Pulmonary artery endothelial cell (primary cell): ENCODE data around the gene LAPTM5. TPM values are rescaled to one million over a fixed set of nuclear protein-coding genes. Genes with fewer than 3 reads are reported as not detected.

ENCODE experiments used
- DNase-seq: peaks from one replicate; pipeline ENCODE4 v3.0.0-alpha.2; 2011; ENCODE audit warnings: low read depth, low spot score
- total RNA-seq: library from RNA; depleted of rRNA; stranded (reverse); fragments of >200 nt; gene quantifications from 2 replicates; pipeline ENCODE4 v1.2.3, GENCODE V29; 2014

The LAPTM5 gene
- total RNA-seq, 1 donor from 2014 or later = 4.0 TPM

GRCh38 chr1:30731109-30731805 is 26.3 kb downstream of the LAPTM5 start:
- no peak for DNase-seq

GRCh38 chr1:30730346-30731108 is 27.0 kb downstream of the LAPTM5 start:
- no peak for DNase-seq

GRCh38 chr1:30729901-30730300 is 27.7 kb downstream of the LAPTM5 start:
- no peak for DNase-seq

- no peak for DNase-seq
These were observed 28.5 kb downstream of the LAPTM5 start for GRCh38 chr1:30728832-30729638.

- DNase-seq = no peak
These were observed 29.2 kb downstream of the LAPTM5 start for GRCh38 chr1:30728340-30728739.

- DNase-seq = no peak
These were observed 29.8 kb downstream of the LAPTM5 start for GRCh38 chr1:30727824-30728223.

- no peak for DNase-seq
These were observed 30.5 kb downstream of the LAPTM5 start for GRCh38 chr1:30726773-30727684.

- DNase-seq = no peak
These were observed 31.3 kb downstream of the LAPTM5 start for GRCh38 chr1:30726236-30726635.

- DNase-seq = no peak
These were observed 32.0 kb downstream of the LAPTM5 start for GRCh38 chr1:30725450-30726095.

GRCh38 chr1:30724655-30725421 is 32.7 kb downstream of the LAPTM5 start:
- DNase-seq = no peak

- no peak for DNase-seq
These were observed 33.4 kb downstream of the LAPTM5 start for GRCh38 chr1:30724175-30724574.

GRCh38 chr1:30723331-30723755 is 34.2 kb downstream of the LAPTM5 start, which contains the start of gene MATN1:
Gene MATN1 (minus strand): TSS chr1:30723585. CDS start chr1:30723551, 34 bp downstream.
- DNase-seq = no peak

- no peak for DNase-seq
These were observed 35.6 kb downstream of the LAPTM5 start for GRCh38 chr1:30721812-30722537.

GRCh38 chr1:30721341-30721793 is 36.2 kb downstream of the LAPTM5 start:
- no peak for DNase-seq

GRCh38 chr1:30720271-30721223 is 37.0 kb downstream of the LAPTM5 start:
- no peak for DNase-seq

- DNase-seq = no peak
These were observed 37.9 kb downstream of the LAPTM5 start for GRCh38 chr1:30719406-30720270.
